ENCODE results near the gene GTPBP2.

- no peak for TF ChIP-seq POLR2AphosphoS5 (IDR thresholded peaks at IDR 0.05; ENCODE audit: low read depth, low read length)
- no peak for TF ChIP-seq EP300 (IDR thresholded peaks at IDR 0.05; ENCODE audit: borderline replicate concordance in 1 of 2, low read depth in 1 of 2, low read length in 1 of 2)
- TF ChIP-seq CTCF (IDR thresholded peaks at IDR 0.05), result no peak
- TF ChIP-seq TAF1 (IDR thresholded peaks at IDR 0.05; ENCODE audit: borderline replicate concordance, low read depth, low read length), result no peak
- no peak for TF ChIP-seq EZH2phosphoT487 (IDR thresholded peaks at IDR 0.05; ENCODE audit: borderline replicate concordance, low read depth)
- TF ChIP-seq REST (IDR thresholded peaks at IDR 0.05; ENCODE audit: low read depth, low read length), result no peak
- no peak for TF ChIP-seq SIN3A (IDR thresholded peaks at IDR 0.05; ENCODE audit: borderline replicate concordance, low read depth, low read length)
- TF ChIP-seq, protein P1, sequence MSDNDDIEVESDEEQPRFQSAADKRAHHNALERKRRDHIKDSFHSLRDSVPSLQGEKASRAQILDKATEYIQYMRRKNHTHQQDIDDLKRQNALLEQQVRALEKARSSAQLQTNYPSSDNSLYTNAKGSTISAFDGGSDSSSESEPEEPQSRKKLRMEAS (IDR thresholded peaks at IDR 0.05; ENCODE audit: low read depth), result no peak
- TF ChIP-seq FOXJ3 (CRISPR knock-in tag; IDR thresholded peaks at IDR 0.05), result no peak
- TF ChIP-seq MXI1 (IDR thresholded peaks at IDR 0.05; ENCODE audit: low read depth, low read length), result no peak
- no peak for TF ChIP-seq SMC3 (IDR thresholded peaks at IDR 0.05; ENCODE audit: low read depth, low read length)
- no peak for TF ChIP-seq GATA2 (CRISPR knock-in tag; IDR thresholded peaks at IDR 0.05)
- TF ChIP-seq NRF1 (IDR thresholded peaks at IDR 0.05; ENCODE audit: low read depth, low read length), result no peak
These were observed 16.0 kb upstream of the GTPBP2 start, which contains the start of gene RSPH9 for GRCh38 chr6:43644940-43645612.

Data from SK-N-SH (cell line).